GDM1 (cell line): ENCODE results near the gene KIAA1671.
A peak's percentile ranks its signal among the peaks of the same experiment; 100 is the strongest.
"Not testable (repeated sequence)": the region's sequence is repeated elsewhere in the genome, so short reads cannot be mapped to it uniquely, and the experiment has no call there.

Experiments
- DNase-seq: peaks from one replicate; lab custom pipeline; 2025; lab: John Stamatoyannopoulos, UW

KIAA1671 gene

GRCh38 chr22:25235547-25236290 lies 283.2 kb downstream of the KIAA1671 start:
- peak; percentile 54 for DNase-seq

GRCh38 chr22:25236417-25236816 lies 283.9 kb downstream of the KIAA1671 start:
- DNase-seq: no peak

- DNase-seq: no peak
These were observed 285.0 kb downstream of the KIAA1671 start for GRCh38 chr22:25237503-25237902.

GRCh38 chr22:25238058-25238457 lies 285.5 kb downstream of the KIAA1671 start:
- not testable (repeated sequence) for DNase-seq
